ENCODE data around the gene CNTNAP2. TPM values are rescaled to one million over a fixed set of nuclear protein-coding genes. Genes with fewer than 3 reads are reported as not detected.

CNTNAP2 gene
- total RNA-seq, 1 experiment from 2014 or later: 64.5 TPM

DNA sequence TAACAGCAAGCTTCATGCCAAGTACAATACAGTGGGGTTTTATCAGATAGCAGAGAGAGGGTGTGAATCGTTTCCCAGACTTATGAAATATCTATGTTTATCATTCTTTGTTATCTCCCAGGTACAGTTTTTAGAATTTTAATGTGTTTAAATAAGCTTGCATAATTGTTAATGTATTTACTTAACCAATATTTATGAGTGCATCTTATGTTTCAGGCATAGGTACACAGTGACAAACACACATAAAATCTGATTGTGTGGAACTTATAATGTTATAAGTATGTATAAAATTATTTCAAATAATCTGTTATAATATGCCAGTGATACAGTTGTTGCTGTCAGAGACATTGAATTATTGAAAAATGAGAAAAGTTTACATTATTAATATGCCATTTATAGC is 1462.5 kb downstream of the CNTNAP2 start:
- no peaks in the 10 kb centered on the region for H4K20me1 ChIP-seq (ENCODE audit: control insufficient read depth, insufficient read depth, insufficient read length)
- no peak overlapping the region for H3K4me2 ChIP-seq (ENCODE audit: insufficient read depth, insufficient read length, low read length)
- no peaks in the 10 kb centered on the region for H3K4me1 ChIP-seq (ENCODE audit: insufficient read depth, low read length)
- H4K91ac ChIP-seq (ENCODE audit: insufficient read length, low read depth, low read length): no peak overlapping the region
- no peak overlapping the region for H2BK5ac ChIP-seq (ENCODE audit: insufficient read length, low read length)
- no peak overlapping the region for H3T11ph ChIP-seq (ENCODE audit: low read length)
- no peak for DNase-seq
- no peaks in the 10 kb centered on the region for H3K79me2 ChIP-seq (ENCODE audit: insufficient read depth, low read length)
- Mint-ChIP-seq H3K27ac (no peak overlapping the region), H3K36me3 (ENCODE audit: insufficient read depth in 1 of 3, low read depth in 3 of 3) (no peaks in the 10 kb centered on the region), H3K27me3 (ENCODE audit: low read depth) (no peaks in the 10 kb centered on the region), H3K4me3 (no peak overlapping the region), H3K4me1 (peaks cover 4 to 5% of the 10 kb centered on the region in 2 experiments), H3K9me3 (no peaks in the 10 kb centered on the region; a peak in 1 of 5 replicates)
- no peak overlapping the region for H3K9ac ChIP-seq (ENCODE audit: extremely low read depth, insufficient read length, low read length)
- no peak overlapping the region for H4K5ac ChIP-seq (ENCODE audit: insufficient read length, low read depth, low read length)
- H2BK20ac ChIP-seq (ENCODE audit: low read depth, low read length, poor library complexity, severe bottlenecking): no peak overlapping the region
- H2BK15ac ChIP-seq (ENCODE audit: low read depth, low read length): no peak overlapping the region
- no peaks in the 10 kb centered on the region for H3K27me3 ChIP-seq (ENCODE audit: insufficient read depth, low read length)
- no peak overlapping the region for H4K8ac ChIP-seq (replicated peaks; ENCODE audit: insufficient read length, low read depth, low read length)
- H3K14ac ChIP-seq (ENCODE audit: insufficient read depth, low read length): no peak overlapping the region
- no peaks in the 10 kb centered on the region for H3K79me1 ChIP-seq (ENCODE audit: insufficient read depth, low read depth, low read length, poor library complexity, severe bottlenecking)
- no peak overlapping the region for H2BK120ac ChIP-seq (ENCODE audit: low read depth, low read length, poor library complexity, severe bottlenecking)
- H2BK12ac ChIP-seq (ENCODE audit: insufficient read length, low read depth, low read length): no peak overlapping the region
- H3K23me2 ChIP-seq (ENCODE audit: insufficient read length, low read depth, low read length, poor library complexity, severe bottlenecking): no peaks in the 10 kb centered on the region
- H3K9me3 ChIP-seq (ENCODE audit: control insufficient read depth, low read depth, low read length): no peaks in the 10 kb centered on the region
- H3K18ac ChIP-seq (ENCODE audit: insufficient read length, low read depth, low read length): no peak overlapping the region
- no peak overlapping the region for H3K27ac ChIP-seq (ENCODE audit: insufficient read length, low read depth, low read length)
- WGBS (ENCODE audit: extremely low coverage, insufficient read length, low lambda C conversion rate): no CpG with 5 or more reads among the region's 1 CpG
- no peak overlapping the region for H3K4ac ChIP-seq (ENCODE audit: low read depth, low read length)
- no peak overlapping the region for H3K23ac ChIP-seq (ENCODE audit: insufficient read length, low read depth, low read length)
- no peak overlapping the region for H2AK5ac ChIP-seq (ENCODE audit: insufficient read length, low read length)
- no peak for TF ChIP-seq CTCF (conservative IDR thresholded peaks at IDR 0.05)
- H2AFZ ChIP-seq (ENCODE audit: low read length): no peak overlapping the region
- no peak overlapping the region for H3K56ac ChIP-seq (ENCODE audit: insufficient read length, low read depth, low read length)
